ENCODE results near the gene NPFFR1. TPM values are rescaled to one million over a fixed set of nuclear protein-coding genes. Genes with fewer than 3 reads are reported as not detected.

The NPFFR1 gene
- total RNA-seq, 1 experiment from 2014 or later = 0.24 TPM

GRCh38 chr10:70272925-70273316 is 10.9 kb downstream of the NPFFR1 start:
- DNase-seq = no peak

GRCh38 chr10:70271996-70272924 is 11.5 kb downstream of the NPFFR1 start:
- H3K4me1 Mint-ChIP-seq (ENCODE audit: low read depth, unreplicated experiment) = peaks cover 19% of the 10 kb centered on the region
- intact Hi-C loops (cut with micrococcal nuclease; ENCODE audit: unreplicated experiment) = loop anchor here (5.0 kb wide), 1 partner anchor 60 kb away; no protein-coding TSS in a partner anchor
- CTCF ChIA-PET = interaction anchor here (0.8 to 2.3 kb wide), 14 partner anchors 10 to 126 kb away, joined by 3 to 26 read pairs (median 4); partner anchors contain the start of genes PPA1 and TYSND1
- H3K9me3 Mint-ChIP-seq (ENCODE audit: low read depth, unreplicated experiment) = peaks cover 2% of the 10 kb centered on the region
- no peak overlapping the region for H3K27ac Mint-ChIP-seq (ENCODE audit: unreplicated experiment)
- no TSS peak for BruUV-seq (replicated peaks)
- TF ChIP-seq CTCF (IDR thresholded peaks at IDR 0.05; ENCODE audit: unreplicated experiment) = no peak
- DNase-seq = peak; percentile 35
- H3K36me3 Mint-ChIP-seq (ENCODE audit: insufficient read depth, unreplicated experiment) = peaks cover 6% of the 10 kb centered on the region
- no peak overlapping the region for H3K4me3 Mint-ChIP-seq (ENCODE audit: low read depth, unreplicated experiment)
- H3K27me3 Mint-ChIP-seq (ENCODE audit: unreplicated experiment) = no peaks in the 10 kb centered on the region

More at GRCh38 chr10:70272925-70273316, 10.9 kb downstream of the NPFFR1 start:
- CTCF ChIA-PET = interaction anchor here (0.6 to 2.3 kb wide), 15 partner anchors 9 to 126 kb away, joined by 3 to 26 read pairs (median 4); partner anchors contain the start of genes PPA1 and TYSND1
- no peaks in the 10 kb centered on the region for H3K36me3 Mint-ChIP-seq (ENCODE audit: insufficient read depth, unreplicated experiment)
- TF ChIP-seq CTCF (IDR thresholded peaks at IDR 0.05; ENCODE audit: unreplicated experiment) = peak; percentile 53
- no TSS peak for BruUV-seq (replicated peaks)
- peaks cover 2% of the 10 kb centered on the region for H3K9me3 Mint-ChIP-seq (ENCODE audit: low read depth, unreplicated experiment)
- H3K27me3 Mint-ChIP-seq (ENCODE audit: unreplicated experiment) = no peaks in the 10 kb centered on the region
- no peak overlapping the region for H3K27ac Mint-ChIP-seq (ENCODE audit: unreplicated experiment)
- no peak overlapping the region for H3K4me3 Mint-ChIP-seq (ENCODE audit: low read depth, unreplicated experiment)
- H3K4me1 Mint-ChIP-seq (ENCODE audit: low read depth, unreplicated experiment) = peaks cover 14% of the 10 kb centered on the region
- intact Hi-C loops (cut with micrococcal nuclease; ENCODE audit: unreplicated experiment) = loop anchor here (5.0 kb wide), 1 partner anchor 59 kb away; no protein-coding TSS in a partner anchor

GRCh38 chr10:70270952-70271351 is 12.9 kb downstream of the NPFFR1 start:
- CTCF ChIA-PET = no interaction called here
- intact Hi-C loops (cut with micrococcal nuclease; ENCODE audit: unreplicated experiment) = loop anchor here (5.0 kb wide), 1 partner anchor 61 kb away; no protein-coding TSS in a partner anchor
- DNase-seq = no peak

More at GRCh38 chr10:70270952-70271351, 12.9 kb downstream of the NPFFR1 start:
- no peak for TF ChIP-seq CTCF (IDR thresholded peaks at IDR 0.05; ENCODE audit: unreplicated experiment)
- Mint-ChIP-seq H3K4me1 (ENCODE audit: low read depth, unreplicated experiment) (peaks cover 32% of the 10 kb centered on the region), H3K9me3 (ENCODE audit: low read depth, unreplicated experiment) (peaks cover 1% of the 10 kb centered on the region), H3K36me3 (ENCODE audit: insufficient read depth, unreplicated experiment) (peaks cover 6% of the 10 kb centered on the region), H3K27me3 (ENCODE audit: unreplicated experiment) (no peaks in the 10 kb centered on the region), H3K4me3 (ENCODE audit: low read depth, unreplicated experiment) (no peak overlapping the region), H3K27ac (ENCODE audit: unreplicated experiment) (no peak overlapping the region)
- BruUV-seq (replicated peaks) = no TSS peak

All from Calu3 (cell line).